OCI-LY1 (cell line): ENCODE measurements around the gene SUSD6.

Source experiments
- H2AFZ ChIP-seq: fragments of 200-600 bp; sonication (generic), shearing (Covaris generic); 2 replicates; pipeline ENCODE4 v1.6.0; 2014; ENCODE audit warnings: antibody characterized with exemption, mild to moderate bottlenecking, low read length
- H3F3A ChIP-seq: fragments of 200-600 bp; sonication (generic), shearing (Covaris generic); 2 replicates; pipeline ENCODE4 v1.6.0; 2014; ENCODE audit warnings: mild to moderate bottlenecking, antibody characterized with exemption, low read length, moderate library complexity; ENCODE audit not compliant: insufficient read depth
- H3K27ac ChIP-seq: fragments of 200-600 bp; sonication (generic); 2 replicates; pipeline ENCODE4 v1.5.1; 2014; ENCODE audit warnings: low read length, mixed run types, mild to moderate bottlenecking, low read depth; ENCODE audit not compliant: poor library complexity, severe bottlenecking
- H3K27me3 ChIP-seq: fragments of 200-600 bp; sonication (generic); 2 replicates; pipeline ENCODE4 v1.6.0; 2014; ENCODE audit warnings: antibody characterized with exemption, mild to moderate bottlenecking, low read length, moderate library complexity; ENCODE audit not compliant: insufficient read depth
- H3K36me3 ChIP-seq: fragments of 200-600 bp; sonication (generic); 2 replicates; pipeline ENCODE4 v1.6.1; 2014; ENCODE audit warnings: mild to moderate bottlenecking, antibody characterized with exemption, low read length, moderate library complexity, mixed read lengths; ENCODE audit not compliant: insufficient read depth
- H3K4me1 ChIP-seq: fragments of 200-600 bp; sonication (generic); 2 replicates; pipeline ENCODE4 v1.5.1; 2014; ENCODE audit warnings: mild to moderate bottlenecking, low read length, moderate library complexity; ENCODE audit not compliant: insufficient read depth, severe bottlenecking
- H3K4me2 ChIP-seq: fragments of 200-600 bp; sonication (generic), shearing (Covaris generic); 2 replicates; pipeline ENCODE4 v1.6.1; 2014; ENCODE audit warnings: low read length
- H3K4me3 ChIP-seq: fragments of 200-600 bp; sonication (generic); 2 replicates; pipeline ENCODE4 v1.5.1; 2014; ENCODE audit warnings: low read length, low read depth, mild to moderate bottlenecking, mixed read lengths; ENCODE audit not compliant: poor library complexity, severe bottlenecking
- H3K79me2 ChIP-seq: fragments of 200-600 bp; shearing (Covaris generic); 2 replicates; pipeline ENCODE4 v1.6.1; 2016; ENCODE audit warnings: mixed run types, low read length, mixed read lengths; ENCODE audit not compliant: insufficient read depth
- H3K9ac ChIP-seq: fragments of 200-600 bp; sonication (generic), shearing (Covaris generic); 2 replicates; pipeline ENCODE4 v1.6.1; 2014; ENCODE audit warnings: mild to moderate bottlenecking, low read length, mixed read lengths
- H3K9me2 ChIP-seq: fragments of 200-600 bp; sonication (generic), shearing (Covaris generic); 2 replicates; pipeline ENCODE4 v1.6.1; 2014; ENCODE audit warnings: low read depth, mild to moderate bottlenecking, low read length, mixed read lengths
- H3K9me3 ChIP-seq: fragments of 200-600 bp; shearing (Covaris generic); 2 replicates; pipeline ENCODE4 v1.6.1; 2014; ENCODE audit warnings: low read length, mixed read lengths
- H4K20me1 ChIP-seq: fragments of 200-600 bp; sonication (generic), shearing (Covaris generic); 2 replicates; pipeline ENCODE4 v1.6.0; 2016; ENCODE audit warnings: mild to moderate bottlenecking, low read length; ENCODE audit not compliant: insufficient read depth
- CTCF ChIP-seq: fragments of 200-600 bp; sonication (generic), shearing (Covaris generic); IDR thresholded peaks from 2 replicates; pipeline ENCODE4 v1.5.1; 2017; ENCODE audit warnings: mild to moderate bottlenecking, antibody characterized with exemption, low read length, moderate library complexity, mixed read lengths
- EZH2 ChIP-seq: fragments of 200-600 bp; sonication (generic), shearing (Covaris generic); IDR thresholded peaks from 2 replicates; pipeline ENCODE4 v1.8.0; 2017; ENCODE audit warnings: borderline replicate concordance, mixed run types, mild to moderate bottlenecking, antibody characterized with exemption, low read length, moderate library complexity, mixed read lengths

The SUSD6 gene

GRCh38 chr14:69699748-69700303 lies 88.4 kb downstream of the SUSD6 start:
- H3K4me3 ChIP-seq, result no peak overlapping the region
- no peak overlapping the region for H3K27ac ChIP-seq
- no peaks in the 10 kb centered on the region for H3K27me3 ChIP-seq
- H3K79me2 ChIP-seq, result peaks cover 46% of the 10 kb centered on the region
- no peak overlapping the region for H3K4me2 ChIP-seq
- H2AFZ ChIP-seq, result no peak overlapping the region
- H3F3A ChIP-seq, result no peaks in the 10 kb centered on the region
- H4K20me1 ChIP-seq, result no peaks in the 10 kb centered on the region
- no peaks in the 10 kb centered on the region for H3K9me2 ChIP-seq
- H3K9ac ChIP-seq, result no peak overlapping the region
- TF ChIP-seq EZH2, result no peak
- peaks cover 18% of the 10 kb centered on the region for H3K36me3 ChIP-seq
- H3K4me1 ChIP-seq, result peaks cover 66% of the 10 kb centered on the region
- no peaks in the 10 kb centered on the region for H3K9me3 ChIP-seq

- H3K4me3 ChIP-seq, result no peak overlapping the region
- H3K9ac ChIP-seq, result no peak overlapping the region
- H3K36me3 ChIP-seq, result peaks cover 23% of the 10 kb centered on the region
- no peaks in the 10 kb centered on the region for H3K9me3 ChIP-seq
- H3K79me2 ChIP-seq, result peaks cover 44% of the 10 kb centered on the region
- H3K27me3 ChIP-seq, result no peaks in the 10 kb centered on the region
- H3K4me2 ChIP-seq, result no peak overlapping the region
- H2AFZ ChIP-seq, result no peak overlapping the region
- peaks cover 58% of the 10 kb centered on the region for H3K4me1 ChIP-seq
- H4K20me1 ChIP-seq, result no peaks in the 10 kb centered on the region
- no peaks in the 10 kb centered on the region for H3K9me2 ChIP-seq
- no peak overlapping the region for H3K27ac ChIP-seq
- no peaks in the 10 kb centered on the region for H3F3A ChIP-seq
- TF ChIP-seq CTCF, result no peak
- no peak for TF ChIP-seq EZH2
Measured at GRCh38 chr14:69700575-69700974, 89.2 kb downstream of the SUSD6 start.

- Histone ChIP-seq H3K79me2 (peaks cover 37% of the 10 kb centered on the region), H3K27me3 (no peaks in the 10 kb centered on the region), H3K9me2 (no peaks in the 10 kb centered on the region), H2AFZ (no peak overlapping the region), H3K4me1 (peaks cover 51% of the 10 kb centered on the region), H3K9me3 (no peaks in the 10 kb centered on the region), H3K9ac (no peak overlapping the region), H3K4me2 (no peak overlapping the region), H3K27ac (peak overlapping the region; percentile 67), H3K4me3 (no peak overlapping the region), H3F3A (no peaks in the 10 kb centered on the region), H4K20me1 (no peaks in the 10 kb centered on the region), H3K36me3 (peaks cover 31% of the 10 kb centered on the region)
- TF ChIP-seq CTCF, result no peak
- TF ChIP-seq EZH2, result no peak
Measured at GRCh38 chr14:69701291-69701690, 89.9 kb downstream of the SUSD6 start.

GRCh38 chr14:69701857-69702256 lies 90.5 kb downstream of the SUSD6 start:
- H3K4me2 ChIP-seq, result no peak overlapping the region
- no peaks in the 10 kb centered on the region for H3K9me3 ChIP-seq
- H3K27ac ChIP-seq, result peak overlapping the region; percentile 67
- no peaks in the 10 kb centered on the region for H3F3A ChIP-seq
- H3K4me3 ChIP-seq, result no peak overlapping the region
- no peak overlapping the region for H2AFZ ChIP-seq
- H4K20me1 ChIP-seq, result no peaks in the 10 kb centered on the region
- H3K79me2 ChIP-seq, result peaks cover 32% of the 10 kb centered on the region
- peaks cover 36% of the 10 kb centered on the region for H3K36me3 ChIP-seq
- H3K27me3 ChIP-seq, result no peaks in the 10 kb centered on the region
- no peaks in the 10 kb centered on the region for H3K9me2 ChIP-seq
- TF ChIP-seq CTCF (no peak), EZH2 (no peak)
- peaks cover 46% of the 10 kb centered on the region for H3K4me1 ChIP-seq
- no peak overlapping the region for H3K9ac ChIP-seq
